Measurements from ENCODE around the gene CT45A2.
"Not testable (repeated sequence)": the region's sequence is repeated elsewhere in the genome, so short reads cannot be mapped to it uniquely, and the experiment has no call there.

CT45A2 gene, protein sequence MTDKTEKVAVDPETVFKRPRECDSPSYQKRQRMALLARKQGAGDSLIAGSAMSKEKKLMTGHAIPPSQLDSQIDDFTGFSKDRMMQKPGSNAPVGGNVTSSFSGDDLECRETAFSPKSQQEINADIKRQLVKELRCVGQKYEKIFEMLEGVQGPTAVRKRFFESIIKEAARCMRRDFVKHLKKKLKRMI

DNA sequence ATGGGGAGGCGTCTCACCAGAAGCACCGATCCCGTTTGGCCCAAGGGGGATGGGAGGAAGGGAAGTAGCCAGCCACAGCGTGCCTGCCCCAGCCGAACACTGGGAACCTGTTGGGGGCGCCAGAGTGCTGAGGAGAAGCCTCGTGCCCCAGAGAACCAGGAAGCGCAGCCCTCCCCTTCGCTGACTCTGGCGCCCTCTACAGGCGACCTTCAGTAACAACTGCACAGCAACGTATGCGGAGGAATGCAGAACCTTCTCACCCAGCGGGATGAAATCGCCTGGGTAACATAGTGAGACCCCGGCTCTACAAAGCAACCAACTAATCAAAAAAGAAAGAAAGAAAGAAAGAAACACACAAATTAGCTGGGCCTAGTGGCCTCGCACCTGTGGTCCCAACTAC, at the start of gene CT45A2:
TSS of gene CT45A2 (minus strand) at position 101 of the 400 bp plus-strand sequence. CDS start 3,747 bp downstream, outside the sequence.
- H3K4me3 ChIP-seq (ENCODE audit: low read length); H3K4me1 ChIP-seq (ENCODE audit: control insufficient read depth, insufficient read depth, low read length); DNase-seq (ENCODE audit: low read depth, low spot score); H3K27ac ChIP-seq (ENCODE audit: low read length); H3K9me3 ChIP-seq (ENCODE audit: control insufficient read depth, insufficient read depth, low read length); H3K36me3 ChIP-seq (ENCODE audit: control insufficient read depth, insufficient read depth, low read length); H3K27me3 ChIP-seq (ENCODE audit: control insufficient read depth, insufficient read depth, low read length): not testable (repeated sequence)
- WGBS (ENCODE audit: insufficient coverage, insufficient read length), result no CpG with 5 or more reads among the region's 17 CpGs

DNA sequence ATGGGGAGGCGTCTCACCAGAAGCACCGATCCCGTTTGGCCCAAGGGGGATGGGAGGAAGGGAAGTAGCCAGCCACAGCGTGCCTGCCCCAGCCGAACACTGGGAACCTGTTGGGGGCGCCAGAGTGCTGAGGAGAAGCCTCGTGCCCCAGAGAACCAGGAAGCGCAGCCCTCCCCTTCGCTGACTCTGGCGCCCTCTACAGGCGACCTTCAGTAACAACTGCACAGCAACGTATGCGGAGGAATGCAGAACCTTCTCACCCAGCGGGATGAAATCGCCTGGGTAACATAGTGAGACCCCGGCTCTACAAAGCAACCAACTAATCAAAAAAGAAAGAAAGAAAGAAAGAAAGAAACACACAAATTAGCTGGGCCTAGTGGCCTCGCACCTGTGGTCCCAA, 34.6 kb upstream of the CT45A2 start, which contains the start of gene CT45A8:
TSS of gene CT45A8 (minus strand) at position 101 of the 400 bp plus-strand sequence. CDS start 3,755 bp downstream, outside the sequence.
- H3K4me1 ChIP-seq (ENCODE audit: control insufficient read depth, insufficient read depth, low read length); H3K27ac ChIP-seq (ENCODE audit: low read length); H3K36me3 ChIP-seq (ENCODE audit: control insufficient read depth, insufficient read depth, low read length); DNase-seq (ENCODE audit: low read depth, low spot score); H3K4me3 ChIP-seq (ENCODE audit: low read length); H3K27me3 ChIP-seq (ENCODE audit: control insufficient read depth, insufficient read depth, low read length); H3K9me3 ChIP-seq (ENCODE audit: control insufficient read depth, insufficient read depth, low read length): not testable (repeated sequence)
- no CpG with 5 or more reads among the region's 17 CpGs for WGBS (ENCODE audit: insufficient coverage, insufficient read length)

- DNase-seq (ENCODE audit: low read depth, low spot score); H3K36me3 ChIP-seq (ENCODE audit: control insufficient read depth, insufficient read depth, low read length); H3K9me3 ChIP-seq (ENCODE audit: control insufficient read depth, insufficient read depth, low read length); H3K4me3 ChIP-seq (ENCODE audit: low read length); H3K4me1 ChIP-seq (ENCODE audit: control insufficient read depth, insufficient read depth, low read length); H3K27me3 ChIP-seq (ENCODE audit: control insufficient read depth, insufficient read depth, low read length); H3K27ac ChIP-seq (ENCODE audit: low read length): not testable (repeated sequence)
- no CpG with 5 or more reads among the region's 17 CpGs for WGBS (ENCODE audit: insufficient coverage, insufficient read length)
Observed at GRCh38 chrX:135837180-135837579, 17.4 kb upstream of the CT45A2 start, which contains the start of gene CT45A7. Gene CT45A7, minus strand, starts transcription at chrX:135837280. Its CDS starts 3,747 bp downstream, at chrX:135833533.

DNA sequence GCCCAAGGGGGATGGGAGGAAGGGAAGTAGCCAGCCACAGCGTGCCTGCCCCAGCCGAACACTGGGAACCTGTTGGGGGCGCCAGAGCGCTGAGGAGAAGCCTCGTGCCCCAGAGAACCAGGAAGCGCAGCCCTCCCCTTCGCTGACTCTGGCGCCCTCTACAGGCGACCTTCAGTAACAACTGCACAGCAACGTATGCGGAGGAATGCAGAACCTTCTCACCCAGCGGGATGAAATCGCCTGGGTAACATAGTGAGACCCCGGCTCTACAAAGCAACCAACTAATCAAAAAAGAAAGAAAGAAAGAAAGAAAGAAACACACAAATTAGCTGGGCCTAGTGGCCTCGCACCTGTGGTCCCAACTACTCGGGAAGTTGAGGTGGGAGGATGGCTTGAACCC, 17.1 kb downstream of the CT45A2 start, which contains the start of gene CT45A6:
TSS of gene CT45A6 (minus strand) at position 101 of the 400 bp plus-strand sequence. CDS start 3,794 bp downstream, outside the sequence.
- H3K27ac ChIP-seq (ENCODE audit: low read length); H3K9me3 ChIP-seq (ENCODE audit: control insufficient read depth, insufficient read depth, low read length); H3K4me3 ChIP-seq (ENCODE audit: low read length); H3K27me3 ChIP-seq (ENCODE audit: control insufficient read depth, insufficient read depth, low read length); DNase-seq (ENCODE audit: low read depth, low spot score); H3K36me3 ChIP-seq (ENCODE audit: control insufficient read depth, insufficient read depth, low read length); H3K4me1 ChIP-seq (ENCODE audit: control insufficient read depth, insufficient read depth, low read length): not testable (repeated sequence)
- WGBS (ENCODE audit: insufficient coverage, insufficient read length), result no CpG with 5 or more reads among the region's 16 CpGs

- H3K4me3 ChIP-seq (ENCODE audit: low read length); H3K9me3 ChIP-seq (ENCODE audit: control insufficient read depth, insufficient read depth, low read length); DNase-seq (ENCODE audit: low read depth, low spot score); H3K27ac ChIP-seq (ENCODE audit: low read length); H3K27me3 ChIP-seq (ENCODE audit: control insufficient read depth, insufficient read depth, low read length); H3K4me1 ChIP-seq (ENCODE audit: control insufficient read depth, insufficient read depth, low read length); H3K36me3 ChIP-seq (ENCODE audit: control insufficient read depth, insufficient read depth, low read length): not testable (repeated sequence)
- no CpG with 5 or more reads among the region's 16 CpGs for WGBS (ENCODE audit: insufficient coverage, insufficient read length)
Observed at GRCh38 chrX:135785403-135785802, 34.4 kb downstream of the CT45A2 start, which contains the start of gene CT45A5. Gene CT45A5, minus strand, starts transcription at chrX:135785503. Its CDS starts 3,774 bp downstream, at chrX:135781729.

- H3K4me1 ChIP-seq (ENCODE audit: control insufficient read depth, insufficient read depth, low read length); H3K27me3 ChIP-seq (ENCODE audit: control insufficient read depth, insufficient read depth, low read length); H3K9me3 ChIP-seq (ENCODE audit: control insufficient read depth, insufficient read depth, low read length); H3K36me3 ChIP-seq (ENCODE audit: control insufficient read depth, insufficient read depth, low read length); DNase-seq (ENCODE audit: low read depth, low spot score); H3K4me3 ChIP-seq (ENCODE audit: low read length); H3K27ac ChIP-seq (ENCODE audit: low read length): not testable (repeated sequence)
- no CpG with 5 or more reads among the region's 17 CpGs for WGBS (ENCODE audit: insufficient coverage, insufficient read length)
Observed at GRCh38 chrX:135768091-135768490, 51.7 kb downstream of the CT45A2 start, which contains the start of gene CT45A3. Gene CT45A3, minus strand, starts transcription at chrX:135768191. Its CDS starts 3,747 bp downstream, at chrX:135764444.

Data from iPS DF 6.9 (cell line).